WTC11 (cell line): ENCODE data around the gene MSLN. TPM values are rescaled to one million over a fixed set of nuclear protein-coding genes. Genes with fewer than 3 reads are reported as not detected.

Experiments
- ATAC-seq: fragments of 200-7000 bp; cut with Tn5 transposase; 2 replicates; pipeline ENCODE4 v1.10.0; 2021; ENCODE audit warnings: mild to moderate bottlenecking, moderate library complexity
- CTCF ChIA-PET: fragments of 300-600 bp; sonication (Branson Sonifier 250); formaldehyde crosslinking; loops from one replicate; lab custom pipeline; 2021; ENCODE audit warnings: antibody characterized with exemption; lab: Charles Lee
- POLR2A ChIA-PET: fragments of 350-600 bp; sonication (Branson Sonifier 250); formaldehyde crosslinking; loops from one replicate; lab custom pipeline; 2021; ENCODE audit warnings: antibody characterized with exemption; lab: Charles Lee
- DNase-seq: peaks from one replicate; pipeline ENCODE4 v3.0.0; 2021; ENCODE audit warnings: low spot score
- H3K27ac Mint-ChIP-seq: 2 replicates; pipeline ENCODE4 v1.8.0; 2021; ENCODE audit warnings: mixed read lengths
- H3K27me3 Mint-ChIP-seq: 2 replicates; pipeline ENCODE4 v1.8.0; 2021; ENCODE audit warnings: low read depth, mild to moderate bottlenecking, moderate library complexity, mixed read lengths
- H3K36me3 Mint-ChIP-seq: 2 replicates; pipeline ENCODE4 v1.8.0; 2021; ENCODE audit warnings: mixed read lengths
- H3K4me1 Mint-ChIP-seq: 2 replicates; pipeline ENCODE4 v1.8.0; 2022; ENCODE audit warnings: mixed read lengths
- H3K4me3 Mint-ChIP-seq: 2 replicates; pipeline ENCODE4 v1.8.0; 2021; ENCODE audit warnings: mild to moderate bottlenecking, moderate library complexity, mixed read lengths
- H3K9me3 Mint-ChIP-seq: 2 replicates; pipeline ENCODE4 v1.8.0; 2021; ENCODE audit warnings: mixed read lengths
- AR ChIP-seq: fragments of 250-450 bp; sonication (Bioruptor Pico); IDR thresholded peaks from 2 replicates; pipeline ENCODE4 v1.9.0; 2021; ENCODE audit warnings: mild to moderate bottlenecking
- ATF6 ChIP-seq: sonication (generic); formaldehyde crosslinking; IDR thresholded peaks from 2 replicates; pipeline ENCODE4 v1.8.1; 2023; ENCODE audit warnings: mild to moderate bottlenecking, missing genetic modification reagents
- ETV6 ChIP-seq: sonication (generic); formaldehyde crosslinking; IDR thresholded peaks from 2 replicates; pipeline ENCODE4 v1.8.1; 2022; ENCODE audit warnings: mild to moderate bottlenecking, missing genetic modification reagents
- FOXK1 ChIP-seq: sonication (generic); formaldehyde crosslinking; IDR thresholded peaks from 2 replicates; pipeline ENCODE4 v1.8.0; 2022; ENCODE audit warnings: mild to moderate bottlenecking, moderate library complexity, missing genetic modification reagents
- IRF2 ChIP-seq: sonication (generic); formaldehyde crosslinking; IDR thresholded peaks from 2 replicates; pipeline ENCODE4 v1.8.0; 2022; ENCODE audit warnings: low read depth, missing genetic modification reagents, borderline replicate concordance
- JAZF1 ChIP-seq: fragments of 250-450 bp; sonication (Bioruptor Pico); IDR thresholded peaks from 2 replicates; pipeline ENCODE4 v1.9.0; 2021; ENCODE audit warnings: moderate library complexity, mild to moderate bottlenecking, inconsistent platforms
- MAX ChIP-seq: sonication (generic); formaldehyde crosslinking; IDR thresholded peaks from 2 replicates; pipeline ENCODE4 v1.8.0; 2022; ENCODE audit warnings: mild to moderate bottlenecking, missing genetic modification reagents
- MLX ChIP-seq: sonication (generic); formaldehyde crosslinking; IDR thresholded peaks from 2 replicates; pipeline ENCODE4 v1.8.1; 2023; ENCODE audit warnings: mild to moderate bottlenecking, missing genetic modification reagents, moderate library complexity
- MXD4 ChIP-seq: fragments of 250-450 bp; sonication (Bioruptor Pico); IDR thresholded peaks from 2 replicates; pipeline ENCODE4 v1.8.0; 2021; ENCODE audit warnings: mild to moderate bottlenecking, moderate library complexity, borderline replicate concordance
- MYBL2 ChIP-seq: sonication (generic); formaldehyde crosslinking; IDR thresholded peaks from 2 replicates; pipeline ENCODE4 v1.8.1; 2023; ENCODE audit warnings: mild to moderate bottlenecking, moderate library complexity, missing genetic modification reagents
- NFYB ChIP-seq: sonication (generic); formaldehyde crosslinking; conservative IDR thresholded peaks from 2 replicates; pipeline ENCODE4 v1.8.0; 2022; ENCODE audit warnings: low read depth, missing genetic modification reagents
- OVOL2 ChIP-seq: fragments of 250-450 bp; sonication (Bioruptor Pico); IDR thresholded peaks from 2 replicates; pipeline ENCODE4 v1.9.0; 2021; ENCODE audit warnings: mild to moderate bottlenecking, borderline replicate concordance
- SMAD4 ChIP-seq: sonication (generic); formaldehyde crosslinking; IDR thresholded peaks from 2 replicates; pipeline ENCODE4 v1.8.0; 2022; ENCODE audit warnings: mild to moderate bottlenecking, missing genetic modification reagents
- STAT6 ChIP-seq: sonication (generic); formaldehyde crosslinking; conservative IDR thresholded peaks from 2 replicates; pipeline ENCODE4 v1.8.1; 2023; ENCODE audit warnings: mild to moderate bottlenecking, low read depth, missing genetic modification reagents, moderate library complexity
- TEAD4 ChIP-seq: sonication (generic); formaldehyde crosslinking; IDR thresholded peaks from 2 replicates; pipeline ENCODE4 v1.8.0; 2022; ENCODE audit warnings: mild to moderate bottlenecking, missing genetic modification reagents
- USF2 ChIP-seq: sonication (generic); formaldehyde crosslinking; IDR thresholded peaks from 2 replicates; pipeline ENCODE4 v1.8.1; 2023; ENCODE audit warnings: mild to moderate bottlenecking, missing genetic modification reagents, moderate library complexity
- ZNF532 ChIP-seq: fragments of 250-450 bp; sonication (Bioruptor Pico); IDR thresholded peaks from 2 replicates; pipeline ENCODE4 v1.9.0; 2021; ENCODE audit warnings: mild to moderate bottlenecking, borderline replicate concordance
- total RNA-seq: library from RNA; stranded (reverse); gene quantifications from 3 replicates; pipeline ENCODE4 v1.2.3, GENCODE V29; 2021

The MSLN gene
- total RNA-seq, 1 experiment from 2014 or later: 0.20 TPM

GRCh38 chr16:781346-782010 lies 20.9 kb downstream of the MSLN start:
- CTCF ChIA-PET: interaction anchor here (1.0 to 1.2 kb wide), 2 partner anchors 42 to 60 kb away, joined by 3 read pairs; no protein-coding TSS in a partner anchor
- Mint-ChIP-seq H3K27ac (no peak overlapping the region), H3K27me3 (no peaks in the 10 kb centered on the region), H3K36me3 (no peaks in the 10 kb centered on the region), H3K4me3 (no peak overlapping the region), H3K9me3 (no peaks in the 10 kb centered on the region), H3K4me1 (no peaks in the 10 kb centered on the region)
- POLR2A ChIA-PET: no interaction called here
- no peak for TF ChIP-seq STAT6 (CRISPR knock-in tag)
- TF ChIP-seq FOXK1 (CRISPR knock-in tag): no peak
- no peak for DNase-seq
- no peak for ATAC-seq

GRCh38 chr16:782258-782657 lies 21.7 kb downstream of the MSLN start:
- no peak for DNase-seq
- CTCF ChIA-PET: interaction anchor here (1.0 to 1.4 kb wide), 3 partner anchors 19 to 61 kb away, joined by 3 to 4 read pairs (median 3); partner anchors contain the start of gene GNG13
- TF ChIP-seq AR (CRISPR knock-in tag) (no peak), ZNF532 (CRISPR knock-in tag) (no peak), STAT6 (CRISPR knock-in tag) (no peak), ATF6 (CRISPR knock-in tag) (no peak), IRF2 (no peak), MXD4 (no peak), MLX (CRISPR knock-in tag) (no peak), SMAD4 (CRISPR knock-in tag) (no peak), ETV6 (CRISPR knock-in tag) (no peak), MYBL2 (CRISPR knock-in tag) (no peak), OVOL2 (no peak), TEAD4 (no peak), JAZF1 (no peak), USF2 (CRISPR knock-in tag) (no peak), MAX (no peak), NFYB (CRISPR knock-in tag) (no peak)

More at GRCh38 chr16:782258-782657, 21.7 kb downstream of the MSLN start:
- no peaks in the 10 kb centered on the region for H3K27me3 Mint-ChIP-seq
- no peak overlapping the region for H3K27ac Mint-ChIP-seq
- H3K4me3 Mint-ChIP-seq: no peak overlapping the region
- no peak for ATAC-seq
- no peaks in the 10 kb centered on the region for H3K4me1 Mint-ChIP-seq
- no peaks in the 10 kb centered on the region for H3K9me3 Mint-ChIP-seq
- H3K36me3 Mint-ChIP-seq: no peaks in the 10 kb centered on the region
- POLR2A ChIA-PET: no interaction called here
